HCT116 (cell line): ENCODE results near the gene OPRL1.

Experiments
- ATF3 ChIP-seq: IDR thresholded peaks from 2 replicates; pipeline ENCODE4 v1.6.1; 2012
- CTCF ChIP-seq, 3 experiments: fragments of 200-600 bp in 1 of 3; sonication (generic) in 1 of 3; IDR thresholded peaks in 2 of 3; conservative IDR thresholded peaks in 1 of 3; 2 replicates each; pipeline ENCODE4 v1.5.1; 2012 to 2017; ENCODE audit warnings: low read depth in 2 of 3, low read length in 2 of 3, antibody characterized with exemption in 1 of 3, borderline replicate concordance in 1 of 3, control low read depth in 1 of 3, mild to moderate bottlenecking in 1 of 3, mixed read lengths in 1 of 3, mixed run types in 1 of 3, moderate library complexity in 1 of 3; ENCODE audit not compliant: insufficient read depth in 1 of 3
- EGR1 ChIP-seq: IDR thresholded peaks from 2 replicates; pipeline ENCODE4 v1.6.1; 2012; ENCODE audit warnings: low read depth
- EZH2 ChIP-seq: fragments of 200-600 bp; sonication (generic); IDR thresholded peaks from 2 replicates; pipeline ENCODE4 v1.6.1; 2017; ENCODE audit warnings: antibody characterized with exemption, mixed run types
- MAX ChIP-seq: IDR thresholded peaks from 2 replicates; pipeline ENCODE4 v1.6.1; 2012
- POLR2A ChIP-seq: IDR thresholded peaks from 2 replicates; pipeline ENCODE4 v1.7.0; 2011; ENCODE audit warnings: borderline replicate concordance; ENCODE audit not compliant: insufficient read depth, insufficient read length; ENCODE audit errors: extremely low read depth
- POLR2AphosphoS5 ChIP-seq: IDR thresholded peaks from 2 replicates; pipeline ENCODE4 v1.6.1; 2011; ENCODE audit warnings: mild to moderate bottlenecking, low read depth, low read length, moderate library complexity
- SIN3A ChIP-seq: IDR thresholded peaks from 2 replicates; pipeline ENCODE4 v1.6.1; 2012; ENCODE audit warnings: low read depth
- YY1 ChIP-seq: IDR thresholded peaks from 2 replicates; pipeline ENCODE4 v1.6.1; 2011; ENCODE audit warnings: low read length, low read depth, moderate library complexity, mild to moderate bottlenecking; ENCODE audit not compliant: insufficient replicate concordance; ENCODE audit errors: extremely low read depth
- ZNF274 ChIP-seq: fragments of 200-500 bp; sonication (Bioruptor generic); IDR thresholded peaks from 2 replicates; pipeline ENCODE4 v1.6.1; 2014; ENCODE audit warnings: mild to moderate bottlenecking, low read depth, low read length, inconsistent platforms

GRCh38 chr20:64140061-64140931, 60.4 kb downstream of the OPRL1 start:
- TF ChIP-seq CTCF (IDR thresholded peaks at IDR 0.05 in 2 of 3, conservative IDR thresholded peaks at IDR 0.05 in 1 of 3; ENCODE audit: borderline replicate concordance in 1 of 3, insufficient read depth in 1 of 3, low read depth in 2 of 3, low read length in 2 of 3) (no peak), MAX (no peak), POLR2AphosphoS5 (no peak), POLR2A (no peak), SIN3A (no peak), ATF3 (no peak), EZH2 (no peak), YY1 (no peak), ZNF274 (no peak), EGR1 (no peak)
